ENCODE data around the gene USP40. TPM values are rescaled to one million over a fixed set of nuclear protein-coding genes. Genes with fewer than 3 reads are reported as not detected.
"Not testable (repeated sequence)": the region's sequence is repeated elsewhere in the genome, so short reads cannot be mapped to it uniquely, and the experiment has no call there.

USP40 gene
- total RNA-seq, 1 donor = 40.2 TPM

- no peak overlapping the region for H3K4me3 ChIP-seq (ENCODE audit: low read depth, low read length)
- no peak for TF ChIP-seq CTCF (IDR thresholded peaks at IDR 0.05; ENCODE audit: insufficient read depth, low read length)
- peak; percentile 22 for DNase-seq (ENCODE audit: low read depth)
Observed at GRCh38 chr2:233600386-233600785, 33.8 kb upstream of the USP40 start.

GRCh38 chr2:233598952-233599351 lies 32.4 kb upstream of the USP40 start:
- H3K4me3 ChIP-seq (ENCODE audit: low read depth, low read length) = no peak overlapping the region
- DNase-seq (ENCODE audit: low read depth) = no peak
- TF ChIP-seq CTCF (IDR thresholded peaks at IDR 0.05; ENCODE audit: insufficient read depth, low read length) = no peak

GRCh38 chr2:233597522-233597921 lies 30.9 kb upstream of the USP40 start:
- TF ChIP-seq CTCF (IDR thresholded peaks at IDR 0.05; ENCODE audit: insufficient read depth, low read length) = no peak
- DNase-seq (ENCODE audit: low read depth) = no peak
- no peak overlapping the region for H3K4me3 ChIP-seq (ENCODE audit: low read depth, low read length)

GRCh38 chr2:233593201-233593600 lies 26.6 kb upstream of the USP40 start:
- DNase-seq (ENCODE audit: low read depth) = no peak
- H3K4me3 ChIP-seq (ENCODE audit: low read depth, low read length) = no peak overlapping the region
- TF ChIP-seq CTCF (IDR thresholded peaks at IDR 0.05; ENCODE audit: insufficient read depth, low read length) = no peak

- DNase-seq (ENCODE audit: low read depth); H3K4me3 ChIP-seq (ENCODE audit: low read depth, low read length): not testable (repeated sequence)
Observed at GRCh38 chr2:233592706-233593105, 26.1 kb upstream of the USP40 start.

GRCh38 chr2:233588400-233588799 lies 21.8 kb upstream of the USP40 start:
- H3K4me3 ChIP-seq (ENCODE audit: low read depth, low read length) = no peak overlapping the region
- DNase-seq (ENCODE audit: low read depth) = no peak
- TF ChIP-seq CTCF (IDR thresholded peaks at IDR 0.05; ENCODE audit: insufficient read depth, low read length) = no peak

GRCh38 chr2:233584210-233584609 lies 17.6 kb upstream of the USP40 start:
- no peak for DNase-seq (ENCODE audit: low read depth)
- no peak for TF ChIP-seq CTCF (IDR thresholded peaks at IDR 0.05; ENCODE audit: insufficient read depth, low read length)
- H3K4me3 ChIP-seq (ENCODE audit: low read depth, low read length) = no peak overlapping the region

- DNase-seq (ENCODE audit: low read depth); H3K4me3 ChIP-seq (ENCODE audit: low read depth, low read length): not testable (repeated sequence)
Observed at GRCh38 chr2:233583217-233583965, 16.8 kb upstream of the USP40 start.

- H3K4me3 ChIP-seq (ENCODE audit: low read depth, low read length); DNase-seq (ENCODE audit: low read depth): not testable (repeated sequence)
Observed at GRCh38 chr2:233577341-233577740, 10.8 kb upstream of the USP40 start.

Data from fibroblast of the aortic adventitia (primary cell).